Ishikawa (cell line): ENCODE results near the gene HOXB7.

Source experiments
- EP300 ChIP-seq: IDR thresholded peaks from 2 replicates; pipeline ENCODE4 v1.6.1; 2012; ENCODE audit warnings: borderline replicate concordance
- NFIC ChIP-seq: IDR thresholded peaks from 2 replicates; pipeline ENCODE4 v1.6.1; 2012
- TF ChIP-seq, protein P1 (sequence below): IDR thresholded peaks from 2 replicates; pipeline ENCODE4 v1.6.1; 2012
- TF ChIP-seq, protein P2 (sequence below): IDR thresholded peaks from 2 replicates; pipeline ENCODE4 v1.6.1; 2012; ENCODE audit warnings: low read depth, mild to moderate bottlenecking

DNA sequence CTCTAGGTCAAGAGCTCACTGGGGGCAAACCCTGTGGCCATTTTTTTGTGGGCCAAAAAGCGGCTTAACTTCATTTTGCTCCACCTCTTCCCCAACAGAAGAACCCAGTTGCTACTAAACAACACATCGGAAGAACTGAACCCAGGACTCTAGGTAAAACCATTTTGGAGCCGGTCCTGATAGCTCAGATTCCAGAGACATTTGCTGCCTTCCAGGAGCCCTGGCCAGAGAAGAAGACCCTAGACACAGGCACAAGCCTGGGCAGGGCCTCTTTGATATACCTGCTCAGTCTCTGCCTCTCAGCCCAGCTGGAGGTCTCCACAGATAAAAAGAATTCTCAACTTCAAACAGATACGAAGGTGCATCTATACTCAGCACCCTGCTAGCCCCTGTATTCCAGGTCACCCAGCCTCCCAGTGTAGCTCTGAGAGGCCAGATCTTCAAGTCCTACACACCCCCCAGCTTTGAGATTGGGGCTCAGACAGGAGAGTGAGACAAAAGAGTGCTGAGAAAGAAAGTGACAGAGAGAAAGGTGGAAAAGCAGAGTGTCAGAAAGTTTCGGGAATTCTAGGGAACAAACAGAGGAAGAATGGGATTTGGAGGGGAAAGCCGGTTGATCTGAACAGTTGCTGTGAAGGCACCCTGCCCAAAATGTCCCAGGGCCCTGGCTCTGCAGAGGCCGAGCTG lies 21.9 kb upstream of the HOXB7 start:
- TF ChIP-seq, protein P1, sequence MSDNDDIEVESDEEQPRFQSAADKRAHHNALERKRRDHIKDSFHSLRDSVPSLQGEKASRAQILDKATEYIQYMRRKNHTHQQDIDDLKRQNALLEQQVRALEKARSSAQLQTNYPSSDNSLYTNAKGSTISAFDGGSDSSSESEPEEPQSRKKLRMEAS: no peak
- TF ChIP-seq EP300: no peak
- TF ChIP-seq, protein P2, sequence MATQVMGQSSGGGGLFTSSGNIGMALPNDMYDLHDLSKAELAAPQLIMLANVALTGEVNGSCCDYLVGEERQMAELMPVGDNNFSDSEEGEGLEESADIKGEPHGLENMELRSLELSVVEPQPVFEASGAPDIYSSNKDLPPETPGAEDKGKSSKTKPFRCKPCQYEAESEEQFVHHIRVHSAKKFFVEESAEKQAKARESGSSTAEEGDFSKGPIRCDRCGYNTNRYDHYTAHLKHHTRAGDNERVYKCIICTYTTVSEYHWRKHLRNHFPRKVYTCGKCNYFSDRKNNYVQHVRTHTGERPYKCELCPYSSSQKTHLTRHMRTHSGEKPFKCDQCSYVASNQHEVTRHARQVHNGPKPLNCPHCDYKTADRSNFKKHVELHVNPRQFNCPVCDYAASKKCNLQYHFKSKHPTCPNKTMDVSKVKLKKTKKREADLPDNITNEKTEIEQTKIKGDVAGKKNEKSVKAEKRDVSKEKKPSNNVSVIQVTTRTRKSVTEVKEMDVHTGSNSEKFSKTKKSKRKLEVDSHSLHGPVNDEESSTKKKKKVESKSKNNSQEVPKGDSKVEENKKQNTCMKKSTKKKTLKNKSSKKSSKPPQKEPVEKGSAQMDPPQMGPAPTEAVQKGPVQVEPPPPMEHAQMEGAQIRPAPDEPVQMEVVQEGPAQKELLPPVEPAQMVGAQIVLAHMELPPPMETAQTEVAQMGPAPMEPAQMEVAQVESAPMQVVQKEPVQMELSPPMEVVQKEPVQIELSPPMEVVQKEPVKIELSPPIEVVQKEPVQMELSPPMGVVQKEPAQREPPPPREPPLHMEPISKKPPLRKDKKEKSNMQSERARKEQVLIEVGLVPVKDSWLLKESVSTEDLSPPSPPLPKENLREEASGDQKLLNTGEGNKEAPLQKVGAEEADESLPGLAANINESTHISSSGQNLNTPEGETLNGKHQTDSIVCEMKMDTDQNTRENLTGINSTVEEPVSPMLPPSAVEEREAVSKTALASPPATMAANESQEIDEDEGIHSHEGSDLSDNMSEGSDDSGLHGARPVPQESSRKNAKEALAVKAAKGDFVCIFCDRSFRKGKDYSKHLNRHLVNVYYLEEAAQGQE: no peak
- TF ChIP-seq NFIC: no peak
